HepG2 (cell line): Measurements from ENCODE around the gene RSAD2. TPM values are rescaled to one million over a fixed set of nuclear protein-coding genes. Genes with fewer than 3 reads are reported as not detected.

Experiments
- CAMTA2 ChIP-seq: sonication (generic); formaldehyde crosslinking; IDR thresholded peaks from 2 replicates; pipeline ENCODE4 v1.4.0; 2020; ENCODE audit warnings: mild to moderate bottlenecking, missing genetic modification reagents, borderline replicate concordance
- GRHL1 ChIP-seq: sonication (generic); formaldehyde crosslinking; conservative IDR thresholded peaks from 2 replicates; pipeline ENCODE4 v1.8.0; 2022; ENCODE audit warnings: missing genetic modification reagents
- KDM1A ChIP-seq: IDR thresholded peaks from 2 replicates; pipeline ENCODE4 v1.6.1; 2016; ENCODE audit warnings: missing compliant biosample characterization
- KLF13 ChIP-seq: sonication (generic); formaldehyde crosslinking; IDR thresholded peaks from 2 replicates; pipeline ENCODE4 v1.4.0; 2020; ENCODE audit warnings: mild to moderate bottlenecking, missing genetic modification reagents
- MTF2 ChIP-seq: sonication (generic); formaldehyde crosslinking; IDR thresholded peaks from 2 replicates; pipeline ENCODE4 v1.5.0; 2020; ENCODE audit warnings: missing genetic modification reagents, borderline replicate concordance
- NR1H2 ChIP-seq: sonication (generic); formaldehyde crosslinking; IDR thresholded peaks from 2 replicates; pipeline ENCODE4 v1.8.1; 2022; ENCODE audit warnings: low read depth, missing genetic modification reagents, borderline replicate concordance
- PLSCR1 ChIP-seq: sonication (generic); formaldehyde crosslinking; IDR thresholded peaks from 2 replicates; pipeline ENCODE4 v1.5.0; 2020; ENCODE audit warnings: missing genetic modification reagents, mild to moderate bottlenecking, borderline replicate concordance
- TCF12 ChIP-seq, 2 experiments: fragments of 450-650 bp in 1 of 2; sonication (generic) in 1 of 2; formaldehyde crosslinking in 1 of 2; IDR thresholded peaks; 2 replicates each; pipeline versions ENCODE4 v1.6.1 to v1.8.0; 2017 to 2022; ENCODE audit warnings: antibody characterized with exemption in 1 of 2, mild to moderate bottlenecking in 1 of 2, missing genetic modification reagents in 1 of 2, moderate library complexity in 1 of 2
- XBP1 ChIP-seq: sonication (generic); formaldehyde crosslinking; IDR thresholded peaks from 2 replicates; pipeline ENCODE4 v1.5.0; 2020; ENCODE audit warnings: missing genetic modification reagents
- ZNF253 ChIP-seq: sonication (generic); formaldehyde crosslinking; IDR thresholded peaks from 2 replicates; pipeline ENCODE4 v1.8.0; 2022; ENCODE audit warnings: mild to moderate bottlenecking, missing genetic modification reagents, borderline replicate concordance
- ZNF382 ChIP-seq: sonication (generic); formaldehyde crosslinking; IDR thresholded peaks from 2 replicates; pipeline ENCODE4 v1.5.0; 2020; ENCODE audit warnings: missing genetic modification reagents, mild to moderate bottlenecking, borderline replicate concordance
- ZNF414 ChIP-seq: sonication (generic); formaldehyde crosslinking; IDR thresholded peaks from 2 replicates; pipeline ENCODE4 v1.5.0; 2020; ENCODE audit warnings: missing genetic modification reagents
- ZNF562 ChIP-seq: sonication (generic); formaldehyde crosslinking; IDR thresholded peaks from 2 replicates; pipeline ENCODE4 v1.8.0; 2022; ENCODE audit warnings: missing genetic modification reagents, borderline replicate concordance
- ZNF749 ChIP-seq: sonication (generic); formaldehyde crosslinking; IDR thresholded peaks from 2 replicates; pipeline ENCODE4 v1.8.0; 2022; ENCODE audit warnings: mild to moderate bottlenecking, missing genetic modification reagents, moderate library complexity, borderline replicate concordance
- polyA plus RNA-seq, 8 experiments: library from polyadenylated mRNA; depleted of rRNA in 3 of 8; stranded (reverse) in 7 of 8; unstranded in 1 of 8; fragments of >200 nt; fragmentation: Illumina TruSeq in 4 of 8; extraction: Trizol in 4 of 8; gene quantifications; 2 replicates each; pipeline versions ENCODE4 v1.2.1 to v1.2.3, GENCODE V29; 2011 to 2016; ENCODE audit warnings: low read depth in 4 of 8, missing spikeins in 1 of 8, mixed read lengths in 1 of 8; ENCODE audit not compliant: insufficient read depth in 1 of 8
- total RNA-seq, 5 experiments: library from RNA; depleted of rRNA; stranded (reverse); fragments of >200 nt; fragmentation: Illumina TruSeq; extraction: Trizol; gene quantifications; 2 replicates each; pipeline ENCODE4 v1.2.3, GENCODE V29; 2016; ENCODE audit warnings: low read depth in 1 of 5

RSAD2 gene
- total and polyA plus RNA-seq, 2 of the 13 experiments (the other 11 are each of a cell fraction or from before 2014, with no cell fraction given), result 0.11 TPM; not detected in 1

DNA sequence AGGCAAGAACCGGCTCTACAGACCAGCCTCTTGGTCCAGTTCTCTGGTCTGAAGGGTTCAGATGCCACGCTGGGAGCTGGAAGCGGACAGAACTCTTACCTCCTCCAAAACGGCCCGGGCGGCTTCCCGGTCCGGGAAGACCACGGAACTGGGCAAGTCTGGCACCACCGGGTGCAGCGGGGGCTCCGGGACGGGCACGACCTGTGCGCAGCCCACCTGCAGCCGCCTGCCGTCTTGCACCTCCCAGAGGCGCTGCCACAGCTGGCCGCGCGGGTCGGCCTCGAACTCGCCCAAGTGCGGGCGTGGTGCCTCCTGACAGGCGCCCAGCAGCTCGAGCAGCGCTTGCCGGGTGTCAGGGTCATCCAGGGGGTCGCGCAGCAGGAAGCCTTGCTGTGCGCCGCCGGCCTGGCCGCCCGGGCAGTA, 12.6 kb upstream of the RSAD2 start (continued):
- TF ChIP-seq ZNF253 (CRISPR knock-in tag), result peak; percentile 10; the same call in 1 of the 2 replicates
- TF ChIP-seq CAMTA2 (CRISPR knock-in tag), result no peak
- no peak for TF ChIP-seq ZNF749
- TF ChIP-seq GRHL1, result no peak
- no peak for TF ChIP-seq KDM1A (CRISPR knock-in tag)
- TF ChIP-seq ZNF562 (CRISPR knock-in tag), result no peak
- TF ChIP-seq TCF12 (IDR thresholded peaks at IDR 0.05), result no peak
- TF ChIP-seq TCF12 (CRISPR knock-in tag; IDR thresholded peaks at IDR 0.05), result no peak
- TF ChIP-seq ZNF382 (CRISPR knock-in tag), result no peak
- 0 out of 2 replicates have a peak, but pooled peaks have one; percentile 31 for TF ChIP-seq KLF13 (CRISPR knock-in tag)
- TF ChIP-seq ZNF414 (CRISPR knock-in tag), result peak; percentile 25; the same call in 1 of the 2 replicates
- TF ChIP-seq XBP1 (CRISPR knock-in tag), result no peak
- no peak for TF ChIP-seq NR1H2 (CRISPR knock-in tag)
- peak; percentile 14; the same call in 1 of the 2 replicates for TF ChIP-seq MTF2 (CRISPR knock-in tag)
- TF ChIP-seq PLSCR1 (CRISPR knock-in tag), result no peak
